Erythroblast (primary cell): ENCODE measurements around the gene IPCEF1.

Experiments used
- GATA1 ChIP-seq: IDR thresholded peaks from 2 replicates; pipeline ENCODE4 v1.6.1; 2011; ENCODE audit warnings: low read depth, mild to moderate bottlenecking, control low read depth, low read length, moderate library complexity
- POLR2A ChIP-seq: IDR thresholded peaks from 2 replicates; pipeline ENCODE4 v1.6.1; 2011; ENCODE audit warnings: mild to moderate bottlenecking, low read length

DNA sequence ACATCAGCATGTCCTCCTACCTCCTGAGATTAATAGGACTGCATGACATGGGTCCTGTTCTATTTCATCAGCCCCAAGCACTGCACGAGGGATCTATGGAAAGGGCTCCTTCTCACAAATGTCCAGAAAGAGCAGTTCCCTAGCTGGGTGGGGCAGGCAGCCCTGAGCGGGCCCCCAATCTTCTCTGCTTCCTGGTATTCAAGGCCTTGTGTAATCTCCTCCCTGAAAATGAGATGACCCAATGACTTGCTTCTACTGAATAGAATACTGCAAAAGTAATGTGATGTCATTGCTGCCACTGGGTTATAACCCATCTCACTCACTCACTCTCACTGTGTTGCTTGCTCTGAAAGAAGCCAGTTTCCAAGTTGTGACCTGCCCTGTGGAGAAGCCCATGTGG lies 191.1 kb downstream of the IPCEF1 start:
- TF ChIP-seq POLR2A = no peak
- TF ChIP-seq GATA1 = no peak
